H9 (cell line): ENCODE results near the gene CXCL14. TPM values are rescaled to one million over a fixed set of nuclear protein-coding genes. Genes with fewer than 3 reads are reported as not detected.

Experiments used
- DNase-seq: peaks from one replicate; pipeline ENCODE4 v3.0.0-alpha.2; 2017
- H2AFZ ChIP-seq: one replicate; pipeline ENCODE4 v1.6.1; 2013; ENCODE audit warnings: mild to moderate bottlenecking, low read length, control low read depth, moderate library complexity
- H2AK5ac ChIP-seq: 2 replicates; pipeline ENCODE4 v1.6.1; 2013; ENCODE audit warnings: low read length, control low read depth, mixed read lengths; ENCODE audit not compliant: insufficient read length
- H2BK120ac ChIP-seq: one replicate; pipeline ENCODE4 v1.6.1; 2013; ENCODE audit warnings: low read depth, mild to moderate bottlenecking, low read length, control low read depth, inconsistent platforms; ENCODE audit not compliant: poor library complexity, severe bottlenecking
- H2BK12ac ChIP-seq: 2 replicates; pipeline ENCODE4 v1.6.1; 2013; ENCODE audit warnings: low read length, control low read depth, mixed read lengths, low read depth; ENCODE audit not compliant: insufficient read length
- H2BK15ac ChIP-seq: 2 replicates; pipeline ENCODE4 v1.6.1; 2013; ENCODE audit warnings: low read depth, low read length, control low read depth
- H2BK20ac ChIP-seq: one replicate; pipeline ENCODE4 v1.6.1; 2013; ENCODE audit warnings: low read depth, mild to moderate bottlenecking, low read length, control low read depth, inconsistent platforms; ENCODE audit not compliant: poor library complexity, severe bottlenecking
- H2BK5ac ChIP-seq: 2 replicates; pipeline ENCODE4 v1.6.1; 2013; ENCODE audit warnings: low read length, control low read depth, mixed read lengths; ENCODE audit not compliant: insufficient read length
- H3K14ac ChIP-seq: 2 replicates; pipeline ENCODE4 v1.6.1; 2013; ENCODE audit warnings: low read length, control low read depth; ENCODE audit not compliant: insufficient read depth
- H3K18ac ChIP-seq: 2 replicates; pipeline ENCODE4 v1.6.1; 2013; ENCODE audit warnings: low read depth, mild to moderate bottlenecking, mixed read lengths, low read length, control low read depth; ENCODE audit not compliant: insufficient read length
- H3K23ac ChIP-seq: 2 replicates; pipeline ENCODE4 v1.6.1; 2013; ENCODE audit warnings: low read length, control low read depth, mixed read lengths, low read depth; ENCODE audit not compliant: insufficient read length
- H3K23me2 ChIP-seq: 2 replicates; pipeline ENCODE4 v1.6.1; 2013; ENCODE audit warnings: low read depth, mild to moderate bottlenecking, mixed read lengths, low read length, control low read depth; ENCODE audit not compliant: insufficient read length, poor library complexity, severe bottlenecking
- H3K27ac ChIP-seq: 2 replicates; pipeline ENCODE4 v1.5.1; 2013; ENCODE audit warnings: low read length, control low read depth, mixed read lengths, low read depth; ENCODE audit not compliant: insufficient read length
- H3K27me3 ChIP-seq: 2 replicates; pipeline ENCODE4 v1.6.1; 2013; ENCODE audit warnings: low read length, control low read depth, inconsistent platforms; ENCODE audit not compliant: insufficient read depth
- H3K4ac ChIP-seq: 2 replicates; pipeline ENCODE4 v1.6.1; 2013; ENCODE audit warnings: low read depth, mild to moderate bottlenecking, control low read depth, inconsistent platforms, low read length, moderate library complexity
- H3K4me1 ChIP-seq: 2 replicates; pipeline ENCODE4 v1.6.1; 2013; ENCODE audit warnings: low read length, control low read depth, inconsistent platforms; ENCODE audit not compliant: insufficient read depth
- H3K4me2 ChIP-seq: 2 replicates; pipeline ENCODE4 v1.6.1; 2013; ENCODE audit warnings: low read length, control low read depth, mixed read lengths; ENCODE audit not compliant: insufficient read length, insufficient read depth
- H3K56ac ChIP-seq: 2 replicates; pipeline ENCODE4 v1.6.1; 2013; ENCODE audit warnings: low read depth, mild to moderate bottlenecking, mixed read lengths, low read length, control low read depth; ENCODE audit not compliant: insufficient read length
- H3K79me1 ChIP-seq: 2 replicates; pipeline ENCODE4 v1.6.1; 2013; ENCODE audit warnings: low read depth, mild to moderate bottlenecking, moderate library complexity, low read length, control low read depth, inconsistent platforms; ENCODE audit not compliant: insufficient read depth, poor library complexity, severe bottlenecking
- H3K79me2 ChIP-seq: 2 replicates; pipeline ENCODE4 v1.6.1; 2013; ENCODE audit warnings: low read length, control low read depth, inconsistent platforms; ENCODE audit not compliant: insufficient read depth
- H3K9ac ChIP-seq: 2 replicates; pipeline ENCODE4 v1.6.1; 2013; ENCODE audit warnings: low read length, control low read depth, mixed read lengths; ENCODE audit not compliant: insufficient read length; ENCODE audit errors: extremely low read depth
- H3K9me3 ChIP-seq: one replicate; pipeline ENCODE4 v1.6.1; 2013; ENCODE audit warnings: low read depth, low read length, inconsistent platforms; ENCODE audit not compliant: control insufficient read depth
- H3T11ph ChIP-seq: one replicate; pipeline ENCODE4 v1.6.1; 2013; ENCODE audit warnings: mild to moderate bottlenecking, low read length, control low read depth, inconsistent platforms
- H4K20me1 ChIP-seq: one replicate; pipeline ENCODE4 v1.6.1; 2013; ENCODE audit not compliant: control insufficient read depth, insufficient read length, insufficient read depth
- H4K5ac ChIP-seq: 2 replicates; pipeline ENCODE4 v1.6.1; 2013; ENCODE audit warnings: low read depth, mild to moderate bottlenecking, mixed read lengths, low read length, control low read depth; ENCODE audit not compliant: insufficient read length
- H4K8ac ChIP-seq: replicated peaks from 2 replicates; pipeline ENCODE4 v1.6.1; 2013; ENCODE audit warnings: low read length, control low read depth, mixed read lengths, low read depth; ENCODE audit not compliant: insufficient read length
- H4K91ac ChIP-seq: 2 replicates; pipeline ENCODE4 v1.6.1; 2013; ENCODE audit warnings: low read depth, mild to moderate bottlenecking, moderate library complexity, mixed read lengths, low read length, control low read depth; ENCODE audit not compliant: insufficient read length
- H3K27ac Mint-ChIP-seq, 3 experiments: 2 replicates in 2 of 3; 3 replicates in 1 of 3; pipeline ENCODE4 v1.8.0; 2020 to 2021; ENCODE audit warnings: mixed read lengths in 3 of 3, mild to moderate bottlenecking in 1 of 3, moderate library complexity in 1 of 3
- H3K27me3 Mint-ChIP-seq: 2 replicates; pipeline ENCODE4 v1.8.0; 2021; ENCODE audit warnings: low read depth, mild to moderate bottlenecking, moderate library complexity, mixed read lengths
- H3K36me3 Mint-ChIP-seq, 3 experiments: 2 replicates in 2 of 3; 3 replicates in 1 of 3; pipeline ENCODE4 v1.8.0; 2020 to 2021; ENCODE audit warnings: low read depth in 3 of 3, mixed read lengths in 3 of 3; ENCODE audit not compliant: insufficient read depth in 1 of 3
- H3K4me1 Mint-ChIP-seq, 2 experiments: 2 replicates each; pipeline ENCODE4 v1.8.0; 2020; ENCODE audit warnings: mixed read lengths in 2 of 2
- H3K4me3 Mint-ChIP-seq, 2 experiments: 2 replicates in 1 of 2; 3 replicates in 1 of 2; pipeline ENCODE4 v1.8.0; 2020 to 2021; ENCODE audit warnings: mild to moderate bottlenecking in 2 of 2, mixed read lengths in 2 of 2, moderate library complexity in 1 of 2
- H3K9me3 Mint-ChIP-seq, 2 experiments: 2 replicates in 1 of 2; 3 replicates in 1 of 2; pipeline ENCODE4 v1.8.0; 2020; ENCODE audit warnings: mild to moderate bottlenecking in 2 of 2, mixed read lengths in 2 of 2, moderate library complexity in 1 of 2
- CTCF ChIP-seq: fragments of 200-600 bp; sonication (generic); conservative IDR thresholded peaks from 3 replicates; pipeline ENCODE4 v1.8.0; 2021; ENCODE audit warnings: antibody characterized with exemption, mild to moderate bottlenecking
- total RNA-seq: library from RNA; stranded (reverse); gene quantifications from 2 replicates; pipeline ENCODE4 v1.2.1, GENCODE V29; 2021

CXCL14 gene
- total RNA-seq, 1 experiment from 2014 or later: 1.1 TPM

GRCh38 chr5:135526924-135527323 is 51.9 kb downstream of the CXCL14 start:
- Histone ChIP-seq H4K8ac (no peak overlapping the region), H2AFZ (no peak overlapping the region), H3K4ac (no peak overlapping the region), H3K4me1 (no peaks in the 10 kb centered on the region), H3K27me3 (peaks cover 27% of the 10 kb centered on the region), H3K23ac (no peak overlapping the region), H2BK5ac (no peak overlapping the region), H4K5ac (no peak overlapping the region), H3K56ac (no peak overlapping the region), H3K9ac (no peak overlapping the region), H3K14ac (no peak overlapping the region), H2BK15ac (no peak overlapping the region), H3K4me2 (no peak overlapping the region), H2BK12ac (no peak overlapping the region), H3K9me3 (peaks cover 12% of the 10 kb centered on the region), H4K20me1 (no peaks in the 10 kb centered on the region), H3K23me2 (no peaks in the 10 kb centered on the region), H3K79me1 (no peaks in the 10 kb centered on the region), H2BK20ac (no peak overlapping the region), H4K91ac (no peak overlapping the region), H3K27ac (no peak overlapping the region), H3K79me2 (no peaks in the 10 kb centered on the region), H2AK5ac (no peak overlapping the region), H3K18ac (no peak overlapping the region), H3T11ph (no peak overlapping the region), H2BK120ac (no peak overlapping the region)
- DNase-seq: no peak
- peaks cover 100% of the 10 kb centered on the region for H3K27me3 Mint-ChIP-seq
- H3K4me1 Mint-ChIP-seq: peaks cover 4 to 5% of the 10 kb centered on the region in 2 experiments; a peak in 2 of 4 replicates
- no peak for TF ChIP-seq CTCF
- peaks cover 4 to 10% (median 9%) of the 10 kb centered on the region in 3 experiments; a peak in 5 of 7 replicates for H3K36me3 Mint-ChIP-seq
- no peak overlapping the region for H3K4me3 Mint-ChIP-seq
- H3K9me3 Mint-ChIP-seq: peaks cover 30 to 31% of the 10 kb centered on the region in 2 experiments
- H3K27ac Mint-ChIP-seq: no peak overlapping the region
